ENCODE measurements around the gene VCL.

Gene VCL

GRCh38 chr10:74104996-74105395 lies 107.1 kb downstream of the VCL start:
- no peak for TF ChIP-seq CTCF (IDR thresholded peaks at IDR 0.05; ENCODE audit: low read depth, low read length)
- DNase-seq (ENCODE audit: low read depth, low spot score), result no peak
- H3K4me3 ChIP-seq (ENCODE audit: low read depth, low read length), result no peak overlapping the region
- in situ Hi-C loops (cut with HindIII; ENCODE audit: low sequenced_read_pairs), result no loop called here

GRCh38 chr10:74107391-74107790 lies 109.5 kb downstream of the VCL start:
- H3K4me3 ChIP-seq (ENCODE audit: low read depth, low read length), result no peak overlapping the region
- no peak for TF ChIP-seq CTCF (IDR thresholded peaks at IDR 0.05; ENCODE audit: low read depth, low read length)
- in situ Hi-C loops (cut with HindIII; ENCODE audit: low sequenced_read_pairs), result no loop called here

GRCh38 chr10:74109452-74109851 lies 111.5 kb downstream of the VCL start:
- in situ Hi-C loops (cut with HindIII; ENCODE audit: low sequenced_read_pairs), result no loop called here

More at GRCh38 chr10:74107391-74107790, 109.5 kb downstream of the VCL start:
- no peak for DNase-seq (ENCODE audit: low read depth, low spot score)

GRCh38 chr10:74110120-74110519 lies 112.2 kb downstream of the VCL start:
- TF ChIP-seq CTCF (IDR thresholded peaks at IDR 0.05; ENCODE audit: low read depth, low read length), result no peak
- no peak for DNase-seq (ENCODE audit: low read depth, low spot score)
- in situ Hi-C loops (cut with HindIII; ENCODE audit: low sequenced_read_pairs), result no loop called here
- no peak overlapping the region for H3K4me3 ChIP-seq (ENCODE audit: low read depth, low read length)

More at GRCh38 chr10:74109452-74109851, 111.5 kb downstream of the VCL start:
- no peak for TF ChIP-seq CTCF (IDR thresholded peaks at IDR 0.05; ENCODE audit: low read depth, low read length)
- DNase-seq (ENCODE audit: low read depth, low spot score), result no peak
- H3K4me3 ChIP-seq (ENCODE audit: low read depth, low read length), result no peak overlapping the region

GRCh38 chr10:74111799-74112198 lies 113.9 kb downstream of the VCL start:
- H3K4me3 ChIP-seq (ENCODE audit: low read depth, low read length), result no peak overlapping the region
- no peak for TF ChIP-seq CTCF (IDR thresholded peaks at IDR 0.05; ENCODE audit: low read depth, low read length)
- DNase-seq (ENCODE audit: low read depth, low spot score), result no peak
- in situ Hi-C loops (cut with HindIII; ENCODE audit: low sequenced_read_pairs), result no loop called here

GRCh38 chr10:74113546-74113945 lies 115.6 kb downstream of the VCL start:
- no peak for TF ChIP-seq CTCF (IDR thresholded peaks at IDR 0.05; ENCODE audit: low read depth, low read length)
- no peak for DNase-seq (ENCODE audit: low read depth, low spot score)
- in situ Hi-C loops (cut with HindIII; ENCODE audit: low sequenced_read_pairs), result no loop called here
- H3K4me3 ChIP-seq (ENCODE audit: low read depth, low read length), result no peak overlapping the region

GRCh38 chr10:74114041-74114448 lies 116.1 kb downstream of the VCL start:
- in situ Hi-C loops (cut with HindIII; ENCODE audit: low sequenced_read_pairs), result no loop called here
- no peak for TF ChIP-seq CTCF (IDR thresholded peaks at IDR 0.05; ENCODE audit: low read depth, low read length)
- DNase-seq (ENCODE audit: low read depth, low spot score), result no peak
- no peak overlapping the region for H3K4me3 ChIP-seq (ENCODE audit: low read depth, low read length)
